HG02798 (cell line): Measurements from ENCODE around the gene UNC13B.
A peak's percentile ranks its signal among the peaks of the same experiment; 100 is the strongest.

Source experiments
- ATAC-seq: cut with Tn5 transposase; IDR thresholded peaks from one replicate; pipeline ENCODE4 v1.9.1; 2021; ENCODE audit warnings: mild to moderate bottlenecking; ENCODE audit not compliant: unreplicated experiment, poor library complexity

UNC13B gene

GRCh38 chr9:35269919-35270318 lies 108.1 kb downstream of the UNC13B start:
- no peak for ATAC-seq

- no peak for ATAC-seq
Observed at GRCh38 chr9:35271637-35272036, 109.8 kb downstream of the UNC13B start.

DNA sequence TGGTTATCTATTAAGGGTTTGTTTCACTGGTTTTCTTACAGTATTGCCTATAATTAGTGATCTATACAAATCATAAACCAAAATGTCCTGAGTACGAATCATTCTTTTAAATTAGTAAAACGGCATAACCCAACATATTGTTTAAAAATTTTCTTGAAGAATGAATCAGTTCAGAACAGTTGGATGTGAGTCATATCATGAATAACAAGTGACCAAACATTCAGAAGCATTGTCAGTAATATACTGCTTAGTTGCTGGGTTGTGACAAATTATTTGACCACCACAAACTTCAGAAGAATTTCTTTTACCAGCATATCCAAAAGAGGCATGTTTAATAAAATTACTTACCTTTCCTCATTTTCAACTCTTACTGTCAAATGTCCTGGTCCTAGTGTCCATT lies 111.2 kb downstream of the UNC13B start:
- ATAC-seq: no peak

DNA sequence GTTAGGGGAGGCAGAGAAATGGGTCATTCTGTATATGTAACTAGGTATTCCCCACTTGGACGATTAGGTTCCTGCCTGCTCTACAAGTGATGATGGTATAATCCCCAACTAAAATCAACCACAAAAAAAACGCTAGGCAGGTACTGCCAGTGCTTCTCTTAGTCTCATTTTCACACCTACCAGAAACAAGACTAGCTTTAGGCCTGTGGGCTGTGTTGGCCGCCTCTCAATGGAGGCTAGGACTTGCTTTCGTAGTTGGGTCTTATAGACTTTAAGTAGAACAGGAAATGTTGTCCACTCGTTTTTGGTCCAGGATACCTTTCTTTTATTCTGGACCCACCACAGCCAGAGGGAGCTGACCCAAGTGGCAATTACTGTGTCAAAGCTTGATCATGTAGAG lies 111.8 kb downstream of the UNC13B start:
- peak; percentile 50 for ATAC-seq

DNA sequence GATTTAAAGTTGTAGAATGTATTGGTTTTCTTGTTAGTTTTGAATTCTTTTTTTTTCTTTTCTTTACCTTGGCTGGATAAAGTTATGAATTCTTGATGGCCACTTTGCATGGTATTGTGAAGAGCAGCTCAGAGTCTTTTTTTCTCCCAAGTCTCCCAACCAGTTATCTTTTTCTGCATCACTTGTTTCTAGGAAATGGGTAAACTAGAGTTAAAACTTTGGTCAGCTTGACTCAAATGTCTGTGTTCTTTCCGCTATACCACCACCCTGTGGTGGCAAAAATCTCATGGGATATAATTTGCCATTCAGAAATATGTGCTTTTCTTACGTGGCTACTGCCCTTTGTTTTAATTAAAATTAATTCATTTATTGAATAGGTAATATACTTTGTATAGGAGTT lies 113.2 kb downstream of the UNC13B start:
- no peak for ATAC-seq

GRCh38 chr9:35277171-35277520 lies 115.3 kb downstream of the UNC13B start:
- no peak for ATAC-seq

- ATAC-seq: no peak
Observed at GRCh38 chr9:35277628-35278359, 116.0 kb downstream of the UNC13B start.

DNA sequence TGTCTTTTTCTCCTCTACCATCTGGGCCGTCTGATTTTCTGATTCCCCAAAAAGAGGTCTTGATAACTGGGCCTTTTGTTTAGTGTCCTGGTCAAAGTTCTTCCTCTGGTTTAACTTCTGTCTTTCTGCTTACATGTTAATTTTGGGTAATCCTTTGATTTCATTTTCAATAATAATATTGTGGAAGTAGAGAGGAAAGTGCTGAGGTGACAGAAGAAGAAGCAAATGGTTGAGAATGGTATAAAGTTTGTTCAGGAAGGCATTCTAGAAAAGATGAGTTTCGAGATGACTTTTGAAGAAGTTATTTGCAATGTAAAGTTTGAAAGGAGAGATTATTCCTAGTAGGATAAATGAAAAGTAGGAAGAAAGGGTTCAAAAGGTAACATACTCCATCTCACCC lies 118.1 kb downstream of the UNC13B start:
- no peak for ATAC-seq

DNA sequence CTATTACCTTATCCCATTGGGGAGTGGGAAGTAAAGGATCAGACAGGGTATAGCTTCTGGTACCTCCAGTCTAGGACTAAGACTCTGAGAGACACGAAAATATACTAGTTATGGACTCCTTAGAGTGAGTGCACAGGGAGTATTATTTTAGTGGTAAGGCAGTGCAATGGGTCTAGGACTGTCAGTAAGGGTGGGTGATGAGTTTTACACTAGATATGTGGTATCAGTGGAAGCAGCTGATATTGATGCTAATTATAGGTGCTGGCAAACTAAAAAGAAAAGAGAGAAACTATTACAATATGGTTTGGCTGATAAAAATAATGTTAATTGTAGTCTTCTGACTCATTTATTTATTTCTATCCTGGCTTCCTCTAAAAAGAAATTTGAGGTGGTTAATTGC lies 118.6 kb downstream of the UNC13B start:
- no peak for ATAC-seq

DNA sequence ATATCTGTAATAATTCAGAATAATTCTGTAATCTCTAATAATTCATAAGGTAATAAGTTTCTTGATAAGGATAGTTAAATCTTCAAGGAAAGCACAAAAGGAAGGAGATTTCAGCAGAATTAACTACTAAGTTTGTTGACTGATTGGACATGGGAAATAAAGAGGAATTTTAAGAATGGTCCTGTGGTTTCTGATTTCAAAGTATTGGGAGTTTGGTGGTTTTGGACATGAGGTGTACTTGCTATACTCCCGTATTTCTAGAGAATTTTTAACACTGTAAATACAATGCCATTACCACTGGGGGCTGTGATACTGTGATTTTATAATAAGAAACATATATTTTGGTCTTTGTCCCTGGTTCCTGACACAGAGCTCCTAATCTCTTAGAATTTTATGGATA lies 123.9 kb downstream of the UNC13B start:
- ATAC-seq: no peak

- ATAC-seq: no peak
Observed at GRCh38 chr9:35286381-35286780, 124.6 kb downstream of the UNC13B start.

DNA sequence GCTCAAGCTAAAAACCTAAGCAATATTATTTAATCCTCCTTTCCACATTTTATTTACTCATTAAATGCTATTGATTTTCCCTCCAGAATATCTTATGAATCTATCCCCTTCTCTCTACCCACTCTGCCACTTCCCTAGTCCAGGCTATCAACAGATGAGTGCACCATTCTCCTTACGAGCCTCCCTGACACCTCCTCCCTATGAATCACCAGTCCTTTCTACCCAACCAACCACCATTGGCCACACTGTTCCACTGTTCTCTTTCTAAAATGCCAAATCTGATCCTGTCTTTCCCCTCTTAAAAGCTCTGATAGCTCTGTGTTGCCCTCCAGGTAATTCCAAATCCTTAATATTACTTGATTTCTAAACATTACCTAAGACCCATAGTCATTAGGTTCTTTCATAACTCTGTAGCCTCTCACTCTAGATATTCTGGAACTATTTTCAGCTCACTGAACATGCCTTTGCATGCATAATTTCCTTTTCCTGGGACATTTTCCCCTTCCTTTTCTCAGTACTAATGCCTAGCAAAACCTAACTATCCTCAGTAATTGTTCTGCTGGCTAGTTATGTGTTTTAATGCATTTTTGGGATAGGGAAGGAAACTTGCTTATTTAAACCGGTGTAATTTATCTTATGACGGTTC lies 126.3 kb downstream of the UNC13B start:
- ATAC-seq: no peak

GRCh38 chr9:35288778-35289177 lies 127.0 kb downstream of the UNC13B start:
- no peak for ATAC-seq

- ATAC-seq: no peak
Observed at GRCh38 chr9:35293376-35293964, 131.7 kb downstream of the UNC13B start.

GRCh38 chr9:35294066-35294465 lies 132.3 kb downstream of the UNC13B start:
- no peak for ATAC-seq

DNA sequence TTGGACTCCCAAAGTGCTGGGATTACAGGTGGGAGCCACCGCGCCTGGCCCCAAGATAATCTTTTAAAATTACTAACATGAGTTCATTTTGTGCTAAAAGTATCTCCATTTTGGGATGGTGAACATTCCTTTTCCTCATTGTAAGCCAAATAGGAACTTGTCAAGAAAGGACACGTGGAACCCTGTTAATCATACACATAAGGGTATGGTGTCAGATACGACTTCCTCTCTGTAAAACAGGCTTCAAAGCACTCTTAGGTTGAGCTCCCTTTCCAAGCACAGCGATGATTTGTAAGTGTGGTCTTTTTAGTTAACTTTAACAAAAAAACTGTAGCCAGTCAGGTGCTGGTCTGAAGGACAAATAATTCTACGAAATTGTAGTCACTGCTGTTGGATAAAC lies 132.7 kb downstream of the UNC13B start:
- no peak for ATAC-seq

DNA sequence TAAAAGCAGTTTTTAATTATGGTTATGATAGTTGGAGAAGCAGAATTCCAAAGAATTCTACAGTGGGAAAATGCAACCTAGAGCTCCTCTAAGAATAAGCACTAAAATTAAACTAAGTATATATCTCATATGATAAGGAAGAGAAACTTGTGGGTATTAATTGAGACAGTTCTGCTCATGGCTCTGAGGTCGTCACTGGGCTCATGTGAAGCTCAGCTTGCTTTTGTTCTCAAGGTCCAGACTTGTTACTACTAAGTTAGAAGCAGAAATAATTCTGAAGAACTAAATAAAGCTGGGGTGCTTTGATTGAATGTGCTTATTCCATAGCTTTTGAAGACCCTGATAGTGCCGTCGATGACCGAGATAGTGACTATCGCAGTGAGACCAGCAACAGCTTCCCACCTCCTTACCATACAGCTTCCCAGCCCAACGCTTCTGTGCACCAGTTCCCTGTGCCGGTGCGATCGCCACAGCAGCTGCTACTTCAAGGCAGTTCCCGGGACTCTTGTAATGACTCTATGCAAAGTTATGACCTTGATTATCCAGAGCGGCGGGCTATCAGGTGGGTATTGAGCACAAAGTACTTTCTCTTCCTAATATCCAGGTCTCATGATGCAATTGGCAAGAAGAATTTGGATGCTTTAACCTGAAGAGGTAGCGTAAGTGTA lies 133.7 kb downstream of the UNC13B start:
- no peak for ATAC-seq

GRCh38 chr9:35303567-35303966 lies 141.8 kb downstream of the UNC13B start:
- ATAC-seq: no peak

DNA sequence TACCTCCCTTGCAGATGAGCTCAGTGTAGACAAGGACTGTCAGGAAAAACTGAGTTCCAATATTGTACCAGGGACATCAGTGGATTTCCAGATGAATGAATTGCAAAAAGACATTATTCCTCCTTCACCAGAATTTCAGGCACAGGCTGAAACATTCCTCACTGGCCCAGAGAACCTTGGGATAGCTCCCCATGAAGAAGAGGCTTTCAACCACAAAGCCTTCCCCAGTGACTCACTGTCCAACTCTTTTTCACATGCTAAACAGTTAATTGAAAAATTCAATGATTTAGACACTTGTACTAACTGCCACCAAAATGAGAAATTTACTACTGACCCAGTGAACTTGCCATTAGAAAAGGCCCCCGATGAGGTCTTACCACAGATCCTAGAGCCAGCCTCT lies 144.5 kb downstream of the UNC13B start:
- no peak for ATAC-seq

GRCh38 chr9:35308316-35308715 lies 146.5 kb downstream of the UNC13B start:
- no peak for ATAC-seq

DNA sequence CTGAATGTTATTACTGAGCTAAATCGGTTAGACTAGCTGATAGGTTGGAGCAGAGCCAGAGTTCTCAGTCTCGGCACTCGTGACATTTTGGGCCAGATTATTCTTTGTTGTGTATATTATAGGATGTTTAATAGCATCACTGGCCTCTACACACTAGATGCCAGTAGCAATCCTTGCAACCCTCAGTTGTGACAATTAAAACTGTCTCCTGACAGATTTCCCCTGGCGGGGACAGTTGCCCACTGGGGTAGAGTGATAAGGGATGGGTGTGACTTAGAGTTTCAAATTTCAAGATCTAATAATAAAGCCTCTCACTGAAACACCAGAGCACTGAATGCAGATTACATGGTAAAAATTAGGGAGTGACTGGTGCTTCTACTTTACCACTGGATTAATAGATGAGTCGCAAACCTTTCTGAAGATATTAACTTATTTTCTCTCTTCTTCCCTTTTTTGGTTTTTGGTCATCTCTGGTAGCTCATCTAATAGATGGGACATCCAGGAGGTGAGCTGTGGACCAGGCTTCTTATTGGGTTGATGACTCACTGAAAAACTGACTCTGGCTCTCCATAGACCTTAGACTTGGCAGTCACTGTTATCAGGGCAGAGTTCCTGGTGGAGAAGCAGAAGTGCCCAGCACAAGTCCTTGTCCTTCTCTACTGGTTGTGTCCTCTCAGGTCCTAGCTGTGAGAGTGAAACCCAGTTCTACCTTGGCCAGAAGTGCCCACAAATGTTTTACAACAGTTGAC lies 150.3 kb downstream of the UNC13B start:
- no peak for ATAC-seq
